ENCODE data around the gene MMP27. TPM values are rescaled to one million over a fixed set of nuclear protein-coding genes. Genes with fewer than 3 reads are reported as not detected.
"Not testable (repeated sequence)": the region's sequence is repeated elsewhere in the genome, so short reads cannot be mapped to it uniquely, and the experiment has no call there.

The MMP27 gene
- total RNA-seq, 2 donors from 2014 or later = not detected

DNA sequence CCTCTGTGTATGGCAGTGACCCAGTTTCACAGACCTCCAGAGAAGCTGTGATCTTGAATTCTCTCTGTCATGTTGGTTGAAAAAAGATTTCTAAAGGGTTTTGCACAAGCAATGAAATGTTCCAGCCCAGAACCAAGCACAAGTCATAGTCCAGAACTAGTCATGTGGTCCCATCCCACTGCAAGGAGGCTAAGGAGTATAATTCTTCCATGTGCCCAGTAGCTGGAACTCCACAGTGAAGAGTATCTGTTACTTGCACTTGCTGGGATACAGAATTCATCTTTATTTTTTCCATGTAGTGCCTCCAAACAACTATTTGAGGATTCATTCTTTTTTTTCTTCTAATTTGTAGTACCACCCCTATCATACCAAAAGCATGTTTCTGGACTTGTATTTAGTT is 29.1 kb upstream of the MMP27 start:
- Histone ChIP-seq H3K9me3 (no peaks in the 10 kb centered on the region), H3K27ac (no peak overlapping the region), H3K4me1 (no peaks in the 10 kb centered on the region), H3K36me3 (replicated peaks in 1 of 2; ENCODE audit: insufficient read depth in 1 of 2, low read depth in 2 of 2) (no peaks in the 10 kb centered on the region), H3K4me3 (no peak overlapping the region), H3K27me3 (no peaks in the 10 kb centered on the region)
- TF ChIP-seq, protein P1, sequence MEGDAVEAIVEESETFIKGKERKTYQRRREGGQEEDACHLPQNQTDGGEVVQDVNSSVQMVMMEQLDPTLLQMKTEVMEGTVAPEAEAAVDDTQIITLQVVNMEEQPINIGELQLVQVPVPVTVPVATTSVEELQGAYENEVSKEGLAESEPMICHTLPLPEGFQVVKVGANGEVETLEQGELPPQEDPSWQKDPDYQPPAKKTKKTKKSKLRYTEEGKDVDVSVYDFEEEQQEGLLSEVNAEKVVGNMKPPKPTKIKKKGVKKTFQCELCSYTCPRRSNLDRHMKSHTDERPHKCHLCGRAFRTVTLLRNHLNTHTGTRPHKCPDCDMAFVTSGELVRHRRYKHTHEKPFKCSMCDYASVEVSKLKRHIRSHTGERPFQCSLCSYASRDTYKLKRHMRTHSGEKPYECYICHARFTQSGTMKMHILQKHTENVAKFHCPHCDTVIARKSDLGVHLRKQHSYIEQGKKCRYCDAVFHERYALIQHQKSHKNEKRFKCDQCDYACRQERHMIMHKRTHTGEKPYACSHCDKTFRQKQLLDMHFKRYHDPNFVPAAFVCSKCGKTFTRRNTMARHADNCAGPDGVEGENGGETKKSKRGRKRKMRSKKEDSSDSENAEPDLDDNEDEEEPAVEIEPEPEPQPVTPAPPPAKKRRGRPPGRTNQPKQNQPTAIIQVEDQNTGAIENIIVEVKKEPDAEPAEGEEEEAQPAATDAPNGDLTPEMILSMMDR (IDR thresholded peaks at IDR 0.05) = no peak
- TF ChIP-seq POLR2A (IDR thresholded peaks at IDR 0.05) = no peak
- DNase-seq (no peak), ATAC-seq (no peak)
- intact Hi-C loops (cut with DNase I) = no loop called here

DNA sequence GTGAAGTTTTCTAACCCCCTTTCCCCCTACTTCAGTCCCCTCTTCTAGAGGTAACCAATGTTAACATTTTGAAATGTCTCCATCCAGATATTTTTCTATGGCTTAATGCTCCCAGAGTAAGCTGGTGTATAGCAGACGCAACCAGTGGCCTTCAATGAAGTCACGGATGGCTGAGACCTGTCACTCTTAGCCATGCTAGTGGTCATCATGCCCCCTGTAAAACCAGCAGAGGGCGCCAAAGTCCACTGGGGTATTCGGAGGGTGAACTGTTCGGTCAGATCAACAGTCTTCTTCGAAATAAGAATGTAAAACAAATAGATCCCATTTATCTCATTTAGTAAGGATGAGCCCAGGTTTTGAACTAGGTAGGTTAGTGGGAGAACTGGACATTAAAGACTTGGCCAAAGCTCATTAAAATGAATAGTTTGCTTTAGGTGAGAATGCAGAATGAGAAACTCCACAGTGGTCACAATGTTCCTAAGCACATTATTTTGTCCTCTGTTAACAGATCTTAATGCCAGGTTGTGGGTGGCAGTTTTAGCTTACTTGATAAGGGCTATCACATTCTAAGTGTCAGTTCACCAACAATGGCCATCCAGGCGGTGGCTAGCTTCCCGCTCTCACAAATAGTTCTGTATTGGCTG is 27.8 kb upstream of the MMP27 start:
- Histone ChIP-seq H3K36me3 (replicated peaks in 1 of 2; ENCODE audit: insufficient read depth in 1 of 2, low read depth in 2 of 2) (no peaks in the 10 kb centered on the region), H3K27me3 (no peaks in the 10 kb centered on the region), H3K9me3 (no peaks in the 10 kb centered on the region), H3K4me3 (no peak overlapping the region), H3K4me1 (no peaks in the 10 kb centered on the region), H3K27ac (no peak overlapping the region)
- WGBS, 2 donors = 21 to 40% methylated on average over 8 of the region's 8 CpGs
- ATAC-seq (peak; percentile 63), DNase-seq (peak; percentile 53 to 67 (median 64))
- TF ChIP-seq POLR2A (IDR thresholded peaks at IDR 0.05) = no peak
- TF ChIP-seq, protein P1 (IDR thresholded peaks at IDR 0.05) = peak; percentile 63 to 74 (median 66)
- intact Hi-C loops (cut with DNase I) = no loop called here

DNA sequence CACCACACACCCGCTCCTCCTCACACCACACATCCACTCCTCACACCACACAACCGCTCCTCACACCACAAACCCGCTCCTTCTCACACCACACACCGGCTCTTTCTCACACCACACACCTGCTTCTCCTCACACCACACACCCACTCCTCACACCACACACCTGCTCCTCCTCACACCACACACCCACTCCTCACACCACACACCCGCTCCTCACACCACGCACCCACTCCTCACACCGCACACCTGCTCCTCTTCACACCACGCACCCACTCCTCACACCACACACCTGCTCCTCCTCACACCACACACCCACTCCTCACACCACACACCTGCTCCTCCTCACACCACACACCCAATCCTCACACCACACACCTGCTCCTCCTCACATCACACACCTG is 25.4 kb upstream of the MMP27 start:
- H3K4me3 ChIP-seq; H3K27me3 ChIP-seq; H3K36me3 ChIP-seq (replicated peaks in 1 of 2; ENCODE audit: insufficient read depth in 1 of 2, low read depth in 2 of 2); H3K9me3 ChIP-seq; intact Hi-C loops (cut with DNase I); H3K27ac ChIP-seq; DNase-seq; ATAC-seq; H3K4me1 ChIP-seq: not testable (repeated sequence)
- WGBS, 2 donors = 30 to 55% methylated on average over 6 to 7 of the region's 8 CpGs

DNA sequence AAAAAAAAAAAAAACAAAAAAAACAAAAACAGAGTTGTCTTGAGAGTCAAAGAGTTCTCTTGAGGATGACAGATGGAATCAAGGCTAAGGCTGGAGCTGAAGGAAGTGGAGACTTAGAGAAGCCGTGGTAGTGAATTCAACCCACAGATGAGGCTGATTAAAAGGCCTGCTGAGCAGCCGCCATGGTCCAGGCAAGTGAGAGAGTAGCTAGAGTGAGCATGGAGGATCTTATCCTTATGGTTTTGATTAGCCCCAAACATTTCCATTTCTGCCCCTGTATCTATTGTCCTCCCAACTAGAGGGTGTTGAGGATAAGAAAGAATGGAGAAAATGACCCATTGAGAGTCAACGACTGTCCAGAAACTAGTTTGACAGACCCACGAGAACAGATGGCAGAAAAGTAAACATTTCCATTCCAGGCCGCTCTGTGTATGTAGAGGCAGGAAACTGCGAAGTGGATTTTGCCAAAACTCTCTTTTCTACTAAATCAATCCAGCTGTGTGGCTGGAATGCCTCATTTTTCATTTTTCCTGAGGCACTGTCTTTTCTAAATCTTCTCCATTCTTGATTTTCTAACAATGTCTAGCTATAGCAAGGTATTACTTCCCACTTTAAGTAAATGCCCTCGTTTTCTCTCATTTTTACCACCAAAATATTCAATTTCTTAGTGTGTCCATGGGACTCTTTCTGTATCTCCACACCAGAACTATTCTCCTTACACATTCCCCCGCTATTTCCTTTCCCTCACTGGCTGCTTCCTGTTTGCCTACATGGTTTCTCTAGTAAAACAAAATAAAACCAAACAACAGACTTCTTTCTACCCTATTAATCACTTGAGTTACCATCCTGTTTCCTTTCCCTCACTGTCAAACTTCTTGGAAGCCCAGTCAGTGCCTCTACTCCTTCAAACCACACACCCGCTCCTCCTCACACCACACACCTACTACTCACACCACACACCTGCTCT is 24.6 kb upstream of the MMP27 start:
- no peaks in the 10 kb centered on the region for H3K4me1 ChIP-seq
- TF ChIP-seq POLR2A (IDR thresholded peaks at IDR 0.05) = no peak
- TF ChIP-seq, protein P1 (IDR thresholded peaks at IDR 0.05) = no peak
- 54 to 56% methylated on average over 9 of the region's 9 CpGs for WGBS, 2 donors
- H3K36me3 ChIP-seq (replicated peaks in 1 of 2; ENCODE audit: insufficient read depth in 1 of 2, low read depth in 2 of 2) = no peaks in the 10 kb centered on the region
- H3K27me3 ChIP-seq = no peaks in the 10 kb centered on the region
- no peak overlapping the region for H3K4me3 ChIP-seq
- DNase-seq = no peak
- intact Hi-C loops (cut with DNase I) = no loop called here
- no peak overlapping the region for H3K27ac ChIP-seq
- no peaks in the 10 kb centered on the region for H3K9me3 ChIP-seq
- no peak for ATAC-seq

DNA sequence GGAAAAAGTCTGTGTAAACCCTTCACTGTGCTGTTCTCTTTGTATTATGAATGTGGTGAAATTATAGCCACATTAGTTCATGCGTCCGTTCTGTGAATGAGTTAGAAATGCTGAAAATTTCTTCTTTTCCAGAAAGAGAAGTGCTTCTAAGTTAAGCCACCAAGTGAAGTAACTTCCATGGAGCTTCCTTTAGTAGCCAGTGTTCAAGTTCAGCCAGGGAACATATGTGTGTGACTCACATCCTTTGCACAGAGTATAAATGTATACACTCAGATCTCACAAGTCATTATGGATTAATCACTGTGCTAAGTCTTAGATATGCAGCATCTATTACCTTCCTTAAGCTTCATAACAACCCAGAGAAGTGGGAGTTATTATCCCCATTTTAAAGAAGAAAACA is 22.3 kb upstream of the MMP27 start:
- peak in 1 of 4 donors; percentile 15 for DNase-seq
- no peak for ATAC-seq
- 56 to 58% methylated on average over 2 of the region's 2 CpGs for WGBS, 2 donors
- Histone ChIP-seq H3K36me3 (replicated peaks in 1 of 2; ENCODE audit: insufficient read depth in 1 of 2, low read depth in 2 of 2) (no peaks in the 10 kb centered on the region), H3K4me1 (no peaks in the 10 kb centered on the region), H3K27me3 (no peaks in the 10 kb centered on the region), H3K4me3 (no peak overlapping the region), H3K9me3 (no peaks in the 10 kb centered on the region), H3K27ac (no peak overlapping the region)
- no peak for TF ChIP-seq POLR2A (IDR thresholded peaks at IDR 0.05)
- TF ChIP-seq, protein P1 (IDR thresholded peaks at IDR 0.05) = no peak
- intact Hi-C loops (cut with DNase I) = no loop called here
